Lower lobe of right lung (tissue), 2 donors: ENCODE results near the gene PRELID1. TPM values are rescaled to one million over a fixed set of nuclear protein-coding genes. Genes with fewer than 3 reads are reported as not detected.

ENCODE experiments used
- ATAC-seq, 2 donors: fragments of 200-7000 bp; cut with Tn5 transposase; one replicate each; pipeline ENCODE4 v1.9.1; 2020 to 2022; ENCODE audit warnings: mild to moderate bottlenecking in 2 of 2, moderate library complexity in 2 of 2
- DNase-seq: peaks from one replicate; pipeline ENCODE4 v3.0.0-alpha.2; 2020
- H3K27ac ChIP-seq: fragments of 200-600 bp; one replicate; pipeline ENCODE4 v1.8.0; 2022
- H3K27me3 ChIP-seq: fragments of 200-600 bp; one replicate; pipeline ENCODE4 v1.8.0; 2022; ENCODE audit warnings: low read depth
- H3K36me3 ChIP-seq: fragments of 200-600 bp; one replicate; pipeline ENCODE4 v1.8.0; 2022; ENCODE audit warnings: mild to moderate bottlenecking
- H3K4me1 ChIP-seq: fragments of 200-600 bp; one replicate; pipeline ENCODE4 v1.8.0; 2022
- H3K4me3 ChIP-seq: fragments of 200-600 bp; one replicate; pipeline ENCODE4 v1.8.0; 2022; ENCODE audit warnings: mild to moderate bottlenecking
- H3K9me3 ChIP-seq: fragments of 200-600 bp; one replicate; pipeline ENCODE4 v1.8.0; 2022
- intact Hi-C: fragments of 100-400 bp; cut with DNase I; formaldehyde crosslinking; loops from one replicate; pipeline ENCODE4 v1.11.0; 2022
- total RNA-seq: library from RNA; stranded (reverse); fragmentation: NEBNext Ultra II Directional; extraction: Animal tissue kit (Norgen Biotek cat#: 25700); gene quantifications from one replicate; pipeline ENCODE4 v1.2.1, GENCODE V29; 2021
- TF ChIP-seq, protein P1 (sequence below): fragments of 200-600 bp; IDR thresholded peaks from one replicate; pipeline ENCODE4 v1.8.0; 2022; ENCODE audit warnings: antibody characterized with exemption, mild to moderate bottlenecking
- donor health status: DM: no; HTN: yes; CAD: no; lungs with severe emphysema.

The PRELID1 gene
- total RNA-seq, 1 donor from 2014 or later: 101 TPM

DNA sequence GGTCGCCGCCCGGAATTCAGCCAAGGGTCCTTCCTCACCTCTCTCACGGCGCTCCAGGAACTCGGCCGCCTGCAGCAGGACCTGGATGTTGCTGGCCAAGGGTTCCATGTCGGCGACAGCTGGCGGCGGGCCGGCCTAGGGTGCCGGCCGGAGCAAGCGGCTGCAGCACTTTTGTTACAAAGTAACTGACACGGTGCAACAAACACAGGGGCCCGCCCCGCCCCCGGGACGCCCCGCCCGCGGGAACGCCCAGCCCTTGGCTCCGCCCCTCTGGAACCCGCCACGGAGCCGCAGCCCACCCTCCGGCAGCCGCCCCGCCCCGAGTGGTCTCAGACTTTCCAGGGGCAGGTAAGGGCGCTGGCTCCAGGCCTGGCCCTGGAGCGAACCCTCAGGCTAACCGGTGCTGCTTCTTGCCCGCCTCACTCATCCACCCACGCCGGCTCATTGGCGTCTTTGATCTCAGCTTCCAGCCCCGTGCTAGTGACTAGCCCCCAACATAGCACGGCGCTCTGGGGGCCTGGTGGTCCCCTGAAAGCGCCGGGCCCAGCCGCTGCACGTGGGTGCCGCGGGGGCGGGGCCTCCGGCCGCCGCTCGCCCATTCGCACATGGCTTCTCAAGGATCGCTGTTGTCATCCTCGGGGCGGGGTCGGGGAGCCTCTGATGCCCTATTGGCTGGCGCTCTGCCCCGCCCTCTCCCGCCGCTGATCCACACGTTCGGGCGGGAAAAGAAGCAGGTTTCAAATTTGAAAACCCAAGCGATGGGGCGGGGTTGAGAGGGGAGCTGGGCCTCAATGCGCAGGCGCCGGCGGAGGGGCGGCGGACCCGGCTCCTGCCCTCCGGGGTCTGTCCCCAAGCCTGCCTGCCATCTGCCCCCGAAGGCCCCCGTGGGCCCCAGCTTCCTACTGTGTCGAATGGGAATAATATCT, 8.4 kb downstream of the PRELID1 start, which contains the start of gene MXD3:
Gene MXD3 (minus strand): TSS at position 176 of the 926 bp plus-strand sequence. CDS start 68 bp downstream, at position 108.
- H3K27me3 ChIP-seq: no peaks in the 10 kb centered on the region
- H3K9me3 ChIP-seq: no peaks in the 10 kb centered on the region
- peaks cover 48% of the 10 kb centered on the region for H3K4me1 ChIP-seq
- intact Hi-C loops: no loop called here
- ATAC-seq (peak; percentile 93 to 96), DNase-seq (peak; percentile 98)
- H3K27ac ChIP-seq: peak within 1 kb of the TSS; percentile 24
- peaks cover 8% of the 10 kb centered on the region for H3K36me3 ChIP-seq
- TF ChIP-seq, protein P1, sequence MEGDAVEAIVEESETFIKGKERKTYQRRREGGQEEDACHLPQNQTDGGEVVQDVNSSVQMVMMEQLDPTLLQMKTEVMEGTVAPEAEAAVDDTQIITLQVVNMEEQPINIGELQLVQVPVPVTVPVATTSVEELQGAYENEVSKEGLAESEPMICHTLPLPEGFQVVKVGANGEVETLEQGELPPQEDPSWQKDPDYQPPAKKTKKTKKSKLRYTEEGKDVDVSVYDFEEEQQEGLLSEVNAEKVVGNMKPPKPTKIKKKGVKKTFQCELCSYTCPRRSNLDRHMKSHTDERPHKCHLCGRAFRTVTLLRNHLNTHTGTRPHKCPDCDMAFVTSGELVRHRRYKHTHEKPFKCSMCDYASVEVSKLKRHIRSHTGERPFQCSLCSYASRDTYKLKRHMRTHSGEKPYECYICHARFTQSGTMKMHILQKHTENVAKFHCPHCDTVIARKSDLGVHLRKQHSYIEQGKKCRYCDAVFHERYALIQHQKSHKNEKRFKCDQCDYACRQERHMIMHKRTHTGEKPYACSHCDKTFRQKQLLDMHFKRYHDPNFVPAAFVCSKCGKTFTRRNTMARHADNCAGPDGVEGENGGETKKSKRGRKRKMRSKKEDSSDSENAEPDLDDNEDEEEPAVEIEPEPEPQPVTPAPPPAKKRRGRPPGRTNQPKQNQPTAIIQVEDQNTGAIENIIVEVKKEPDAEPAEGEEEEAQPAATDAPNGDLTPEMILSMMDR: no peak
- peak within 1 kb of the TSS; percentile 62 for H3K4me3 ChIP-seq

DNA sequence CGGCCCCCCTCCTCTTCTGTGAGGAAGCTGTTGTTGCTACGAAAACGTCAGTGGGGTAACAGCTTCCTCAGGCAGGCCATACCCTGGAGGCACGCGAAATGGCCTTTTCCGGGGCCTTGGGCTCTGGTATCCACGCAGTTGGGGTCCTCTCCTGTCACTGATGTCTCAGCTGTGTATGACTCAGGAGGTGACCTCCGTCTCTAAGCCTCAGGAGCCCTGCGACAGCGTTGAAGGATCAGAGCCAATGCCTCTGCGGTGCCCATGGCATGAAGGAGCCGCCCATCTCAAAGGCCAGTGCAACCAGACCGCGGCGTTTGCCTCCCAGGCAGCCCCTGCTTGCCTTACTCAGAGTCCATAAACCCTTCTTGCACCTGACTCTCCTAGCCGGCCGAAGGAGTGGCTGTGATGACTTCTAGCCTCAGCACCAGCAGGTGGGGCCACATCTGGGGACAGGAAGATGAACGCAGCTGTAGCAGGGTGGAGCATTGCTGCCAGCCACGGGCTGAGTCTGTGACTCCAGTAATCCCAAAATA, 9.1 kb downstream of the PRELID1 start:
- peak overlapping the region; percentile 62 for H3K4me3 ChIP-seq
- H3K9me3 ChIP-seq: no peaks in the 10 kb centered on the region
- DNase-seq (no peak), ATAC-seq (peak in 1 of 2 donors; percentile 3)
- TF ChIP-seq, protein P1: no peak
- H3K4me1 ChIP-seq: peaks cover 41% of the 10 kb centered on the region
- H3K27ac ChIP-seq: no peak overlapping the region
- intact Hi-C loops: no loop called here
- H3K36me3 ChIP-seq: peaks cover under 1% of the 10 kb centered on the region
- no peaks in the 10 kb centered on the region for H3K27me3 ChIP-seq

DNA sequence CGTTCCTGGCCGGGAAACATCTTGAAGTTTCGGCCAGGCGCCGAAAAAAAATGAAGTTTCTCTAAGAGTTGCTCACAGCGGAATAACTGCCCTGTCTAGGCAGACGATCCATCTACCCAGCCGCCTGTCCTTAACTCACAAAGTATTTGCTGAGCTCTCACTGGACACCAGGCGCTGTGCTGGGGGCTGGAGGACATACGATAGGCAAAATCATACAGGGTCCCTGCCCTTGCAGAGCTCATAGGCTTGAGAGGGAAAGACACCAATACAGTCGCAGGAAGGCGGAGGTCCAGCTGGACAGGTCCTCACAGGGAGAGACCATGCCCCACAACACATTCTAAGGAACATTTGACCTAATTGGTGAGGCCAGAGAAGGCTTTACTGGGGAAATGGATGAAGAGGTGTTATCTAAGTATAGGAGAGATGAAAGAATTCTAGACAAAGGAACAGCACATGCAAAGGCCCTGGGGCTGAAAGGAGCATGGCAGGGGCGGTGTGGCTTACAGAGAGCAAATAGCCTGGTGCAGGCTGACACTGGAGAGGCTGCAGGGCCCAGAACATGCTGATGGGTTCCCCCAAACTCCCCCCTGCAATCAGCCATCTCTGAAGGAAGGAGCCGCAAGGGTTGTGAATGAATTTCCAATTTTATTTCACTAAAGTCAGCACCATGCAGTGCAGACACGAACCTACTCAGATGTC, 10.1 kb downstream of the PRELID1 start:
- ATAC-seq (no peak), DNase-seq (no peak)
- H3K4me1 ChIP-seq: peaks cover 34% of the 10 kb centered on the region
- H3K4me3 ChIP-seq: no peak overlapping the region
- no peak overlapping the region for H3K27ac ChIP-seq
- H3K36me3 ChIP-seq: no peaks in the 10 kb centered on the region
- intact Hi-C loops: no loop called here
- H3K9me3 ChIP-seq: no peaks in the 10 kb centered on the region
- no peaks in the 10 kb centered on the region for H3K27me3 ChIP-seq
- TF ChIP-seq, protein P1: no peak

DNA sequence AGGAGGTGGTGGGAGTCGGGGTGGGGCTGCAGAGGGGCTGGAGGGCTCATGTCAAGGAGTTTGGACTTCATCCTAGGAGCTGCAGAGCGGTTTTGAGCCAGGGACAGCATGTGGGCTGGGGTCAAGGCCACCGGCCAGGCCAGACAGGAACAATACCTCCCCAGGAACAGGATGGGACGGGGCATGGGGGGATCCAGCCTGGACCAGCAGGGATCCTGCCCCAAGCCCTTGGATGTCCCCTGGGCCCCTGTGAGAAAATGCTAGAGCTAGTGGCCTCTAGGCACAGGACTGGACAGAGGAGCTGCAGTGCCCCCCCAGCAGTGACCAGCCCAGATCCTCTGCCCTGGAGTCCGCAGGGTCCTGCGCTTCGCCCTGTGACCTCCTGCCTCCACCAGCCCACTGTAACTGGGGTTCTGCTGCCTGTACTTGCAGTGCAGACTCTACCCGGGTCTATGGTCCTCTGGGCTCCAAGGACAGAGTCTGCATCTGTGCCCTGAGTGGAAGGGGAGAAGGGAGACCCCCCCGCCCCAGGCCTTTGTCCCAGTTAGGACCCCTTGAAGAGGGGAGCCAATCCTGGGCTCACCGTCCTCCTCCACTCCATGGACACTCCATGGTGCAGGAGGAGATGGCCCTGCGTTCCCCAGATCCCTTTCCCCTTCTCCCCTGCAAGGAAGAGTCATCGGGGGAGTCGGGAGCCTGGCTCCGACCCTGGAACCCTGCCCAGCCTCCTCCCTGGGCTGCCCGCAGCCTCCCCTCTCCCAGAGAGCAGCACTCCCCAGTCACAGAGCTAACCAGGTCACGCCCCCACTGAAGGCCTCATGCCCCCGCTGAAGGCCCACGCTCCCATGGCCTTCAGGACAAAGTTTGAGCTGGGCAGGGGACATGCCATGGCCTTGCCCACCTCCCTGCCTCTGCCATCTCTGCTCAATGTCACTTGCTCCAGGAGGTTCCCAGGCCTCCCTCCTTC, 11.1 kb downstream of the PRELID1 start:
- intact Hi-C loops: no loop called here
- H3K27me3 ChIP-seq: no peaks in the 10 kb centered on the region
- no peak overlapping the region for H3K4me3 ChIP-seq
- ATAC-seq (no peak), DNase-seq (no peak)
- TF ChIP-seq, protein P1: no peak
- no peaks in the 10 kb centered on the region for H3K9me3 ChIP-seq
- peaks cover 34% of the 10 kb centered on the region for H3K4me1 ChIP-seq
- H3K36me3 ChIP-seq: no peaks in the 10 kb centered on the region
- no peak overlapping the region for H3K27ac ChIP-seq
